OCI-LY7 (cell line): Measurements from ENCODE around the gene LBP.

ENCODE experiments used
- CTCF ChIP-seq: fragments of 200-600 bp; sonication (generic); conservative IDR thresholded peaks from 2 replicates; pipeline ENCODE4 v1.5.1; 2014; ENCODE audit warnings: mild to moderate bottlenecking, antibody characterized with exemption, low read length, moderate library complexity, mixed read lengths
- EZH2phosphoT487 ChIP-seq: fragments of 200-600 bp; sonication (generic); IDR thresholded peaks from 2 replicates; pipeline ENCODE4 v1.6.1; 2018; ENCODE audit warnings: low read depth, borderline replicate concordance, mild to moderate bottlenecking, mixed run types, antibody characterized with exemption, low read length, moderate library complexity, mixed read lengths

GRCh38 chr20:38308047-38308438 is 38.2 kb upstream of the LBP start:
- TF ChIP-seq CTCF (no peak), EZH2phosphoT487 (no peak)
